AG04449 (cell line): ENCODE data around the gene CASK.
"Not testable (repeated sequence)": the region's sequence is repeated elsewhere in the genome, so short reads cannot be mapped to it uniquely, and the experiment has no call there.

ENCODE experiments used
- CTCF ChIA-PET: fragments of 350-600 bp; formaldehyde crosslinking; extraction: SDS; loops from one replicate; lab custom pipeline; 2021; ENCODE audit warnings: antibody characterized with exemption; lab: Yijun Ruan, JAX
- POLR2A ChIA-PET: fragments of 400-600, 350-600 bp; formaldehyde crosslinking; extraction: SDS; loops from one replicate; lab custom pipeline; 2020; ENCODE audit warnings: antibody characterized with exemption, inconsistent platforms; lab: Yijun Ruan, JAX
- DNase-seq: peaks from one replicate; pipeline ENCODE4 v3.0.0-alpha.2; 2010; ENCODE audit warnings: low read depth, low spot score
- H3K4me3 ChIP-seq: 2 replicates; pipeline ENCODE4 v1.5.1; 2011; ENCODE audit warnings: low read depth, mild to moderate bottlenecking, control low read depth, low read length
- CTCF ChIP-seq: IDR thresholded peaks from one replicate; pipeline ENCODE4 v1.5.1; 2011; ENCODE audit warnings: mild to moderate bottlenecking, moderate library complexity, low read length, control low read depth, inconsistent platforms; ENCODE audit not compliant: insufficient read depth; ENCODE audit errors: missing control alignments

CASK gene

GRCh38 chrX:41516456-41516855, 406.9 kb downstream of the CASK start:
- TF ChIP-seq CTCF, result no peak
- H3K4me3 ChIP-seq, result no peak overlapping the region
- no peak for DNase-seq
- POLR2A ChIA-PET, result no interaction called here
- CTCF ChIA-PET, result interaction anchor here (1.4 kb wide), 1 partner anchor 11 kb away, joined by 3 read pairs; no protein-coding TSS in a partner anchor

- ChIA-PET POLR2A (no interaction called here), CTCF (interaction anchor here (1.4 kb wide), 1 partner anchor 12 kb away, joined by 3 read pairs; no protein-coding TSS in a partner anchor)
- no peak for DNase-seq
- no peak for TF ChIP-seq CTCF
- H3K4me3 ChIP-seq, result no peak overlapping the region
Measured at GRCh38 chrX:41515376-41515775, 408.0 kb downstream of the CASK start.

- no peak for DNase-seq
- ChIA-PET POLR2A (no interaction called here), CTCF (interaction anchor here (1.2 kb wide), 1 partner anchor 12 kb away, joined by 3 read pairs; no protein-coding TSS in a partner anchor)
- TF ChIP-seq CTCF, result no peak
- H3K4me3 ChIP-seq, result no peak overlapping the region
Measured at GRCh38 chrX:41514179-41514578, 409.2 kb downstream of the CASK start.

- CTCF ChIA-PET, POLR2A ChIA-PET: not testable (repeated sequence)
Measured at GRCh38 chrX:41512853-41513252, 410.5 kb downstream of the CASK start.

GRCh38 chrX:41512394-41512793, 411.0 kb downstream of the CASK start:
- DNase-seq, result no peak
- ChIA-PET CTCF (no interaction called here), POLR2A (no interaction called here)
- H3K4me3 ChIP-seq, result no peak overlapping the region
- no peak for TF ChIP-seq CTCF

More at GRCh38 chrX:41512853-41513252, 410.5 kb downstream of the CASK start:
- DNase-seq, H3K4me3 ChIP-seq: not testable (repeated sequence)

- ChIA-PET CTCF (no interaction called here), POLR2A (no interaction called here)
- TF ChIP-seq CTCF, result no peak
- H3K4me3 ChIP-seq, result no peak overlapping the region
- no peak for DNase-seq
Measured at GRCh38 chrX:41507919-41508318, 415.4 kb downstream of the CASK start.

- ChIA-PET POLR2A (no interaction called here), CTCF (interaction anchor here (0.7 kb wide), 1 partner anchor 9 kb away, joined by 3 read pairs; no protein-coding TSS in a partner anchor)
- no peak for TF ChIP-seq CTCF
- no peak for DNase-seq
- H3K4me3 ChIP-seq, result no peak overlapping the region
Measured at GRCh38 chrX:41502004-41502403, 421.4 kb downstream of the CASK start.
